ENCODE results near the gene POFUT1. TPM values are rescaled to one million over a fixed set of nuclear protein-coding genes. Genes with fewer than 3 reads are reported as not detected.
"Not testable (repeated sequence)": the region's sequence is repeated elsewhere in the genome, so short reads cannot be mapped to it uniquely, and the experiment has no call there.

The POFUT1 gene
- polyA plus RNA-seq, 1 donor, result 147 TPM

- Histone ChIP-seq H3K4me1 (ENCODE audit: control insufficient read depth, insufficient read depth, low read length) (peaks cover 72% of the 10 kb centered on the region), H3K4me3 (ENCODE audit: low read length) (no peak overlapping the region), H3K27ac (ENCODE audit: low read length) (peak overlapping the region; percentile 86)
Measured at GRCh38 chr20:32188376-32189122, 19.1 kb upstream of the POFUT1 start.

DNA sequence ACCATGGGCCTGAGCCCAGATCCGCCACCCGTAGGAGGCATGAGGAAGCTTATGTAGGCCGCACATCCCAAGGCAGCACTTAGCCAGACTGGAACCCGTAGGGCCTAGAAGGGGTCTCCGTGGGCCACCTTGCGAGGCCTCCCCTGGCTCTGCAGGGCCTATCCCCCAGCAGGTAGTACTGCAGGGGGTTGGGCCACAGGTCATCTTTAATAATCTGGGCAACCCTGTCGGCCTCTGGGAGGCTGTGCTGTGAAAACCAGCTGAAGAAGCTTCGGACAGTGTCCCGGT, 18.6 kb upstream of the POFUT1 start:
- 100% methylated on average over 1 of the region's 9 CpGs for WGBS (ENCODE audit: insufficient coverage, low lambda C conversion rate)
- peak overlapping the region; percentile 86 for H3K27ac ChIP-seq (ENCODE audit: low read length)
- peaks cover 20% of the 10 kb centered on the region for H3K36me3 ChIP-seq (ENCODE audit: control insufficient read depth, insufficient read depth, low read length)
- H3K9me3 ChIP-seq (ENCODE audit: control insufficient read depth, low read depth, low read length), result no peaks in the 10 kb centered on the region
- peak overlapping the region; percentile 57 for H3K4me3 ChIP-seq (ENCODE audit: low read length)
- H3K27me3 ChIP-seq (ENCODE audit: control insufficient read depth, insufficient read depth, low read length), result no peaks in the 10 kb centered on the region
- DNase-seq, result no peak
- peaks cover 72% of the 10 kb centered on the region for H3K4me1 ChIP-seq (ENCODE audit: control insufficient read depth, insufficient read depth, low read length)

More at GRCh38 chr20:32188376-32189122, 19.1 kb upstream of the POFUT1 start:
- DNase-seq, result no peak
- H3K36me3 ChIP-seq (ENCODE audit: control insufficient read depth, insufficient read depth, low read length), result peaks cover 14% of the 10 kb centered on the region
- no peaks in the 10 kb centered on the region for H3K9me3 ChIP-seq (ENCODE audit: control insufficient read depth, low read depth, low read length)
- H3K27me3 ChIP-seq (ENCODE audit: control insufficient read depth, insufficient read depth, low read length), result no peaks in the 10 kb centered on the region
- no CpG with 5 or more reads among the region's 17 CpGs for WGBS (ENCODE audit: insufficient coverage, low lambda C conversion rate)

DNA sequence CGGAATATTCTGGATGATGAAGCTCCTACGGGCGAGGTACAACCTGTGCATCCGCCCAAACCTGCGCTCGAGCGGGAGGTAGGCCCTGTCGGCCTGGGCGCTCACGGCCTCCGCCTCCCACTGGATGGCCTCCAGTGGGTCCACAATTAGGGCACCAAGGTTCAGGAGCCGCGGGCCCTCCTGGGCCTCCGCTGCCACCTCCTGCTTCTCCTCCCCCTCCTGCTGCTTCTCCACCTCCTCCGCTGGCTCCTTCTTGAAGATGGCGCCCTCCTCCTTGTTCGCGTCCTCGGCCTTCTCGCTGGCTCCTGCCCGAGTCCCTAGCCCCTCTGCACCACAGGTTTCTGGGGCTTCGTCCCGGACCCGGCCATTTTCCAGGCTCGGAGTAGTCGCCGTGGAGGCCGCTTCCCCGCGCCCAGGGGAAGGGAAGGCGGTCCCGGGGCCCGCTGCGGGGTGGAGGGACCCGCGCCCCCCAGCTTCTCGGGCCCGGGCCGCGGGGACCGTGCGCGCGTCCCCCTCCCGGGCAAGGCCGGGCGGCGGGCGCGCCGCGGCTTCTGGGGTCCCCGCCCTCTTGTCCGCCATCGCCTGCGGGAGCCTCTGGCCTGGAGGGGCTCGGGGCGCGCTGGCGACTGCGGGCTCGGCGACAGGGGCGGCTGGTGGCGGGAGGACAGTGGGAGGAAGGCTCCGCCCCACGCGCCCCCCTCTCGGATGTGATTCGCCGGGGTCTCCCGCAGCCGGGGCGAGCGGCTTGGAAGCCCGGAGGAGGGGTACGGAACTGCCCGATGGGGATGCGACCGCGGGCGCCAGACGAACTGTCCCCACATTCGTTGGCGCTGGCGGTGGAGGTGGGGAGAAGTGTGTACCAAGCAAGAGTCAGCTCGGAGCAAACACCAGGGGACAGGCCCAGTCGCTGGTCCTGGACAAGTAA, 17.7 kb upstream of the POFUT1 start:
- H3K4me1 ChIP-seq (ENCODE audit: control insufficient read depth, insufficient read depth, low read length), result peaks cover 72% of the 10 kb centered on the region
- H3K27ac ChIP-seq (ENCODE audit: low read length), result peak overlapping the region; percentile 87
- WGBS (ENCODE audit: insufficient coverage, low lambda C conversion rate), result no CpG with 5 or more reads among the region's 88 CpGs
- H3K4me3 ChIP-seq (ENCODE audit: low read length), result peak overlapping the region; percentile 57
- H3K9me3 ChIP-seq (ENCODE audit: control insufficient read depth, low read depth, low read length), result no peaks in the 10 kb centered on the region
- H3K27me3 ChIP-seq (ENCODE audit: control insufficient read depth, insufficient read depth, low read length), result no peaks in the 10 kb centered on the region
- DNase-seq, result peak in 1 of 2 donors; percentile 76
- H3K36me3 ChIP-seq (ENCODE audit: control insufficient read depth, insufficient read depth, low read length), result peaks cover 28% of the 10 kb centered on the region

DNA sequence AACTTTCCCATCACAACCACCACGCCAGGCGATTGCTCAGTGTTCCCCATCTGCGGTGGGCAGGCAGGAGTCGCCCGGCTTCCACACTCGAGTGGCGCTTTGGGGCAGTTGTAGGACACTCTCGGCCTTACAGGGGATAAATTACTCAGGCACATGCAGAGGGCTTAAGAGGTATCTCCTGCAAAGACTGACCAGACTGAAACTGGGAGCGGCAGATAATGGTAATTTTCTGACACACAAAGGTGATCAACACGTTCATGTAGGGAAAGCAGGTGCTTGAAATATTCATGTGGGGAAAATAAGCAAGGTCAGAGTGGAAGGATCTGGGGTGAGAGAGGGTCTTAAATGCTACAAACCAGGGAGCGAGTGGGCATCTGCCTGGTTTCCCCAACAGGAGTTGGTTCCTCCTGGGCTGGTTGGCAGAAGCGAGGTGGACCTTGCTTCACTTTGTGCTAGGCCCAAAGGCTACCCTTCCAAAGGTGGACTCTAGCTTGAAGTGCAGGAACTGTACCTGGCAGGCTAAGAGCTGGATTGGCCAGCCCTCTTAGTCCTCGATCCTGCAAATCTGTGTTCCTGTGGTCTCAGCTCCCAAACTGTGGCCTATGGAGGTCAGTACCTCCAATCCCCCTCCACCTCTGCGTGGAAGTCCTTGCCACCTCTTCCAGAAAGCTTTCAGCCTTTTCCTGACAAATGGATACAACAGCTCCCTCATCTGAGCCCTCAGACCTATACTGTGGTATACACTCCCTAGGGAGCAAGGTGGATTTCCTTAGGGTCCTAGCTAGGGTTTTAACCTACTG, 16.9 kb upstream of the POFUT1 start:
- H3K4me1 ChIP-seq (ENCODE audit: control insufficient read depth, insufficient read depth, low read length), result peaks cover 76% of the 10 kb centered on the region
- peak overlapping the region; percentile 87 for H3K27ac ChIP-seq (ENCODE audit: low read length)
- DNase-seq, result peak; percentile 34 to 67
- no peaks in the 10 kb centered on the region for H3K9me3 ChIP-seq (ENCODE audit: control insufficient read depth, low read depth, low read length)
- H3K27me3 ChIP-seq (ENCODE audit: control insufficient read depth, insufficient read depth, low read length), result no peaks in the 10 kb centered on the region
- peak overlapping the region; percentile 57 for H3K4me3 ChIP-seq (ENCODE audit: low read length)
- WGBS (ENCODE audit: insufficient coverage, low lambda C conversion rate), result no CpG with 5 or more reads among the region's 14 CpGs
- H3K36me3 ChIP-seq (ENCODE audit: control insufficient read depth, insufficient read depth, low read length), result peaks cover 36% of the 10 kb centered on the region

DNA sequence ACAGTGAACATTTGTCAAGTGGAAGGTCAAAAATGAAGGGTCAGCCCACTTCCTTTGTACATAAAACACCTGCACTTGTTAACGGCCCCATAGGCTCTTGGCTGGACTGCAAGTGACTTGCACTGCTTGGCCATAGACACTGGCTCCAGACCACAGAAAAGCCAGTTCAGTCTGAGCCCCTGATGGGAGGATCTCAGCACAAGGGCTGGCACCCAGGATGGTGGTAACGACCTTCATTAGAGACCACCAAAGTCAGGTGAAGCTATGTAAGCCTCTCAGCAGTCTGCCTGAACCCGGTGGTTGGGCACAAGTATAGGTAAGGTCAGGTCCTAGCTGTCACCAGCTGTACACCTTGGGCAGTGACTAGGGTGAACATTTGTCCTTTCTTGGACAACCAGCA, 16.3 kb upstream of the POFUT1 start:
- peaks cover 42% of the 10 kb centered on the region for H3K36me3 ChIP-seq (ENCODE audit: control insufficient read depth, insufficient read depth, low read length)
- H3K4me3 ChIP-seq (ENCODE audit: low read length), result no peak overlapping the region
- no peak for DNase-seq

DNA sequence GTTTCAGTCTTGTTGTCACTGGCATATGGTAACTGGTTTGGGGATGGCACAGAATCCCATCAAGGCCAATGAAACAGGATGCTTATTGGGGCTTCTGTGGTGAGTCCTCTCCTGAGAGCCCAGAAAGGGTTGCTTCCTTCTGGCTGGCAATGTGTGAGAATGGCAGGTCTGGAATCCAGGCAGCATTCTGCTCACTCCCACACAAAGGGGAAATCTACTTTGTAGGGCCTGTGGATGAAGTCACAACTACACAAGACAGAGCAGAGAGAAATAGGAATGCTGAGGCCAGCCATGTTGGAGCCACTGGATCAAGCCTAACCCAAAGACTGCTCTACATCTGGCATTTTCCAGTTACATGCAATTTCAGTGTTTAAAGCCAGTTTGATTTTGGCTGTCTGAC, 15.8 kb upstream of the POFUT1 start:
- Histone ChIP-seq H3K27ac (ENCODE audit: low read length) (peak overlapping the region; percentile 87), H3K27me3 (ENCODE audit: control insufficient read depth, insufficient read depth, low read length) (no peaks in the 10 kb centered on the region)

More for the DNA sequence above, 16.3 kb upstream of the POFUT1 start:
- no CpG with 5 or more reads among the region's 3 CpGs for WGBS (ENCODE audit: insufficient coverage, low lambda C conversion rate)
- Histone ChIP-seq H3K27me3 (ENCODE audit: control insufficient read depth, insufficient read depth, low read length) (no peaks in the 10 kb centered on the region), H3K27ac (ENCODE audit: low read length) (peak overlapping the region; percentile 87), H3K4me1 (ENCODE audit: control insufficient read depth, insufficient read depth, low read length) (peaks cover 76% of the 10 kb centered on the region), H3K9me3 (ENCODE audit: control insufficient read depth, low read depth, low read length) (no peaks in the 10 kb centered on the region)

GRCh38 chr20:32192698-32193097, 15.0 kb upstream of the POFUT1 start:
- Histone ChIP-seq H3K27me3 (ENCODE audit: control insufficient read depth, insufficient read depth, low read length) (no peaks in the 10 kb centered on the region), H3K4me3 (ENCODE audit: low read length) (no peak overlapping the region), H3K9me3 (ENCODE audit: control insufficient read depth, low read depth, low read length) (no peaks in the 10 kb centered on the region), H3K36me3 (ENCODE audit: control insufficient read depth, insufficient read depth, low read length) (peaks cover 54% of the 10 kb centered on the region), H3K4me1 (ENCODE audit: control insufficient read depth, insufficient read depth, low read length) (peaks cover 65% of the 10 kb centered on the region), H3K27ac (ENCODE audit: low read length) (peak overlapping the region; percentile 87)
- no CpG with 5 or more reads among the region's 3 CpGs for WGBS (ENCODE audit: insufficient coverage, low lambda C conversion rate)
- peak in 1 of 2 donors; percentile 58 for DNase-seq

More for the DNA sequence above, 15.8 kb upstream of the POFUT1 start:
- Histone ChIP-seq H3K36me3 (ENCODE audit: control insufficient read depth, insufficient read depth, low read length) (peaks cover 47% of the 10 kb centered on the region), H3K4me3 (ENCODE audit: low read length) (no peak overlapping the region), H3K4me1 (ENCODE audit: control insufficient read depth, insufficient read depth, low read length) (peaks cover 73% of the 10 kb centered on the region), H3K9me3 (ENCODE audit: control insufficient read depth, low read depth, low read length) (no peaks in the 10 kb centered on the region)
- DNase-seq, result peak in 1 of 2 donors; percentile 36

DNA sequence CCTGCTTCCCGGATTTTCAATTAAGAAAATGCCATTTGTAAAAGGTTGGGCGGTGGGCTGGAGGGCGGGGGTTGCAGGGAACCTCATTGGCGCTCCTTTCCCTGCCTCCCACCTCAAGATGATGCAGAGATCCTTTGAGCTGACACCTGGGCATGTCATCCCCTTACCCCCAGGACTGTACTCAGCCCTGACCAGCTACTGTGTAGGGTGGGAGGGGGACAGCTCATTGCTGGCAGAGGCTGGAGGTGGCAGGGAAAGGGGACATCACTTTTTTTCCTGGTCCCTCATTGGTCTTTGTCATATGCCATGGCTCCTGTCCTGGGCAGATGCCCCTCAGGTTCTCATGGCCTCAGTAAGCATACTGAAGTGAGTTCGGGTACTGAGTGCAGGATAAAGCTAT, 14.3 kb upstream of the POFUT1 start:
- peaks cover 60% of the 10 kb centered on the region for H3K4me1 ChIP-seq (ENCODE audit: control insufficient read depth, insufficient read depth, low read length)
- H3K36me3 ChIP-seq (ENCODE audit: control insufficient read depth, insufficient read depth, low read length), result peaks cover 59% of the 10 kb centered on the region

DNA sequence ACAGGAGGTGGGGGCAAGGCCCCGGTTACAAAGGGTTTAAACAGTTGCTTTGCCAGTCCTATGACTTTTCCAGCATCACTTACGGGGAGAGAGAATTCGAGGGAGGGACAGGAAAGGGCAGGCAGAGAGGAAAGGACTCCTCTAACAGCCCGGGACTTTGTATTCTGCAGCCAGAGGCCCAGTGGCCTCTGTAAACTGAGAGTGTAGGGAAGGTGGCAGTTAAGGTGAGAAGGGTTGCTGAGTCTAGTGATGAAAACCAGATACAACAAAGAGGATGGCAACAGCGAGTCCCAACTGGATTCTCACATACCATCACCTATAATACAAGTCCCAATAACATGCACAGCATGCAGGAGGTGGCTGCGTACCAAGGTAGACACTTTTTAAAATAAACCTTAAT, 13.7 kb upstream of the POFUT1 start:
- H3K4me1 ChIP-seq (ENCODE audit: control insufficient read depth, insufficient read depth, low read length), result peaks cover 55% of the 10 kb centered on the region
- WGBS (ENCODE audit: insufficient coverage, low lambda C conversion rate), result no CpG with 5 or more reads among the region's 6 CpGs
- H3K36me3 ChIP-seq (ENCODE audit: control insufficient read depth, insufficient read depth, low read length), result peaks cover 64% of the 10 kb centered on the region
- H3K27me3 ChIP-seq (ENCODE audit: control insufficient read depth, insufficient read depth, low read length), result no peaks in the 10 kb centered on the region
- peak; percentile 35 to 66 for DNase-seq
- H3K27ac ChIP-seq (ENCODE audit: low read length), result peak overlapping the region; percentile 87
- no peak overlapping the region for H3K4me3 ChIP-seq (ENCODE audit: low read length)
- no peaks in the 10 kb centered on the region for H3K9me3 ChIP-seq (ENCODE audit: control insufficient read depth, low read depth, low read length)

More for the DNA sequence above, 14.3 kb upstream of the POFUT1 start:
- WGBS (ENCODE audit: insufficient coverage, low lambda C conversion rate), result no CpG with 5 or more reads among the region's 5 CpGs
- not testable (repeated sequence) for DNase-seq; H3K9me3 ChIP-seq (ENCODE audit: control insufficient read depth, low read depth, low read length); H3K27me3 ChIP-seq (ENCODE audit: control insufficient read depth, insufficient read depth, low read length); H3K4me3 ChIP-seq (ENCODE audit: low read length)
- peak overlapping the region; percentile 87 for H3K27ac ChIP-seq (ENCODE audit: low read length)

DNA sequence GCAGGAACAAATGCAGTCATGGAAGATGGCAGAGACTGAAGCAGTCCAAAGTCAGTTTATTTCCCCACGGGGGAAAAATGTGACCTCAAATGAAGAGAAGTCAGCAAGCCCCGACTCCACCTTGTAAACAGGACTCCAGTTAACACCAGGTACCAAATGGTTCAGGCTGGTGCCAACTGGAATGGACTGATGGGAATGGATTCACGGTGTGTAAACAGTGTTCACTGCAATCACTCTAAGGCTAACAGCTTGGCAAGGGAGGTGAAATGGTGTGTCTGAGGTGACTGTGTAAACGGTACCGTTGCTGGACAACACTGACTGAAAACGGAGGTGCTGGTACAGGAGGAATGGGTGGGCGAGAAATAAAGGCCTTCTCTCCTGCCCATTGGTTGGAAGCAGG, 12.1 kb upstream of the POFUT1 start:
- Histone ChIP-seq H3K36me3 (ENCODE audit: control insufficient read depth, insufficient read depth, low read length) (peaks cover 78% of the 10 kb centered on the region), H3K4me1 (ENCODE audit: control insufficient read depth, insufficient read depth, low read length) (peaks cover 56% of the 10 kb centered on the region), H3K9me3 (ENCODE audit: control insufficient read depth, low read depth, low read length) (no peaks in the 10 kb centered on the region), H3K27me3 (ENCODE audit: control insufficient read depth, insufficient read depth, low read length) (no peaks in the 10 kb centered on the region), H3K4me3 (ENCODE audit: low read length) (no peak overlapping the region), H3K27ac (ENCODE audit: low read length) (peak overlapping the region; percentile 87)
- DNase-seq, result peak in 1 of 2 donors; percentile 43
- no CpG with 5 or more reads among the region's 7 CpGs for WGBS (ENCODE audit: insufficient coverage, low lambda C conversion rate)
